HG03571 (cell line): ENCODE results near the gene PFN4.
A peak's percentile ranks its signal among the peaks of the same experiment; 100 is the strongest.
"Not testable (repeated sequence)": the region's sequence is repeated elsewhere in the genome, so short reads cannot be mapped to it uniquely, and the experiment has no call there.

Experiments
- ATAC-seq: cut with Tn5 transposase; IDR thresholded peaks from one replicate; pipeline ENCODE4 v1.9.1; 2021; ENCODE audit not compliant: unreplicated experiment

Gene PFN4

GRCh38 chr2:24123195-24123921 is at the start of gene PFN4, which contains the start of gene FAM228B:
Gene PFN4 (minus strand): TSS chr2:24123334. CDS start chr2:24122535, 799 bp downstream.
Gene FAM228B (plus strand): TSS chr2:24123469. CDS start chr2:24124362, 893 bp downstream.
- peak; percentile 76 for ATAC-seq

- no peak for ATAC-seq
These were observed 45.9 kb upstream of the PFN4 start for GRCh38 chr2:24169023-24169422.

- peak; percentile 44 for ATAC-seq
These were observed 41.4 kb upstream of the PFN4 start for GRCh38 chr2:24164416-24164973.

- no peak for ATAC-seq
These were observed 40.5 kb upstream of the PFN4 start for GRCh38 chr2:24163601-24164000.

- ATAC-seq = no peak
These were observed 40.1 kb upstream of the PFN4 start for GRCh38 chr2:24163186-24163585.

GRCh38 chr2:24162494-24162893 is 39.4 kb upstream of the PFN4 start:
- no peak for ATAC-seq

GRCh38 chr2:24160761-24161160 is 37.6 kb upstream of the PFN4 start:
- ATAC-seq = no peak

GRCh38 chr2:24159708-24160107 is 36.6 kb upstream of the PFN4 start:
- ATAC-seq = no peak

- ATAC-seq = no peak
These were observed 35.0 kb upstream of the PFN4 start for GRCh38 chr2:24158131-24158530.

- no peak for ATAC-seq
These were observed 30.3 kb upstream of the PFN4 start for GRCh38 chr2:24153478-24153877.

- no peak for ATAC-seq
These were observed 29.5 kb upstream of the PFN4 start for GRCh38 chr2:24152413-24153197.

- no peak for ATAC-seq
These were observed 24.2 kb upstream of the PFN4 start for GRCh38 chr2:24147364-24147763.

- not testable (repeated sequence) for ATAC-seq
These were observed 17.2 kb upstream of the PFN4 start for GRCh38 chr2:24140305-24140704.

- ATAC-seq = no peak
These were observed 9.4 kb upstream of the PFN4 start for GRCh38 chr2:24132543-24132942.

- no peak for ATAC-seq
These were observed 2.8 kb upstream of the PFN4 start for GRCh38 chr2:24125956-24126355.

GRCh38 chr2:24123922-24124580 is 917 bp upstream of the PFN4 start:
- peak; percentile 6 for ATAC-seq

GRCh38 chr2:24122366-24123194 is 554 bp downstream of the PFN4 start:
- ATAC-seq = no peak

GRCh38 chr2:24121469-24121868 is 1.7 kb downstream of the PFN4 start:
- ATAC-seq = no peak

GRCh38 chr2:24121066-24121465 is 2.1 kb downstream of the PFN4 start:
- no peak for ATAC-seq

GRCh38 chr2:24117902-24118301 is 5.2 kb downstream of the PFN4 start:
- ATAC-seq = no peak
